HG02798 (cell line): ENCODE measurements around the gene IL34.
"Not testable (repeated sequence)": the region's sequence is repeated elsewhere in the genome, so short reads cannot be mapped to it uniquely, and the experiment has no call there.

Experiments
- ATAC-seq: cut with Tn5 transposase; IDR thresholded peaks from one replicate; pipeline ENCODE4 v1.9.1; 2021; ENCODE audit warnings: mild to moderate bottlenecking; ENCODE audit not compliant: unreplicated experiment, poor library complexity

The IL34 gene

GRCh38 chr16:70646260-70647241 lies at the start of gene IL34:
IL34 (plus strand) TSS chr16:70646559; CDS start chr16:70646948, 389 bp downstream.
- no peak for ATAC-seq

- ATAC-seq, result no peak
Observed at GRCh38 chr16:70597135-70597835, 49.1 kb upstream of the IL34 start.

- ATAC-seq, result no peak
Observed at GRCh38 chr16:70598937-70599503, 47.3 kb upstream of the IL34 start.

- no peak for ATAC-seq
Observed at GRCh38 chr16:70600730-70601129, 45.6 kb upstream of the IL34 start.

GRCh38 chr16:70601576-70602575 lies 44.5 kb upstream of the IL34 start:
- ATAC-seq, result no peak

- no peak for ATAC-seq
Observed at GRCh38 chr16:70602831-70603230, 43.5 kb upstream of the IL34 start.

GRCh38 chr16:70604407-70605282 lies 41.7 kb upstream of the IL34 start:
- no peak for ATAC-seq

- no peak for ATAC-seq
Observed at GRCh38 chr16:70605283-70605657, 41.1 kb upstream of the IL34 start.

GRCh38 chr16:70608521-70608920 lies 37.8 kb upstream of the IL34 start:
- no peak for ATAC-seq

GRCh38 chr16:70610273-70611223 lies 35.8 kb upstream of the IL34 start:
- ATAC-seq, result no peak

GRCh38 chr16:70611224-70611598 lies 35.1 kb upstream of the IL34 start:
- no peak for ATAC-seq

- ATAC-seq, result no peak
Observed at GRCh38 chr16:70611785-70612303, 34.5 kb upstream of the IL34 start.

- no peak for ATAC-seq
Observed at GRCh38 chr16:70612931-70613330, 33.4 kb upstream of the IL34 start.

- ATAC-seq, result no peak
Observed at GRCh38 chr16:70614208-70614951, 32.0 kb upstream of the IL34 start.

- ATAC-seq, result no peak
Observed at GRCh38 chr16:70615945-70616344, 30.4 kb upstream of the IL34 start.

- ATAC-seq, result not testable (repeated sequence)
Observed at GRCh38 chr16:70621864-70622263, 24.5 kb upstream of the IL34 start.

GRCh38 chr16:70627696-70628095 lies 18.7 kb upstream of the IL34 start:
- no peak for ATAC-seq
